ENCODE measurements around the gene EIF3D.

DNA sequence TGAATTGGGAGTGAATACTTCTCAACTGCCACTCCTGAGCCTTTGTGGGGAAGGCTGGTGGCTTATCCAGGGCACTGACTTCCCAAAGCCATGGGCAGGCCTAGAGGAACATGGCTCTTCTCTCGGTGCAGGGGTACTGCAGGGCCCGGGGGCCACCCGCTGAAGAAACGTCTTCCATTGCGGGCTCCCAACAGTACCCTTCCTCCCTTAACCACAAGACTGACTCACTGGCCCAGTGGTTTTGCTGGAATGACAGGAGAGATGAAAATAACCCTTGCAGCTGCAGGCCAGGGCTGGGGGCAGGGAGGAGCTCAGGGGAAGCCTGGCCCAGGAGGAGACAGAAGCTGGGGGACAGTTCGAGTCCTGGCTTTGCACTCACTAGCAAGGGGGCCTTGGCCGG lies 61.0 kb downstream of the EIF3D start:
- no peak for TF ChIP-seq ZNF70 (CRISPR knock-in tag; IDR thresholded peaks at IDR 0.05)
- TF ChIP-seq, protein P1, sequence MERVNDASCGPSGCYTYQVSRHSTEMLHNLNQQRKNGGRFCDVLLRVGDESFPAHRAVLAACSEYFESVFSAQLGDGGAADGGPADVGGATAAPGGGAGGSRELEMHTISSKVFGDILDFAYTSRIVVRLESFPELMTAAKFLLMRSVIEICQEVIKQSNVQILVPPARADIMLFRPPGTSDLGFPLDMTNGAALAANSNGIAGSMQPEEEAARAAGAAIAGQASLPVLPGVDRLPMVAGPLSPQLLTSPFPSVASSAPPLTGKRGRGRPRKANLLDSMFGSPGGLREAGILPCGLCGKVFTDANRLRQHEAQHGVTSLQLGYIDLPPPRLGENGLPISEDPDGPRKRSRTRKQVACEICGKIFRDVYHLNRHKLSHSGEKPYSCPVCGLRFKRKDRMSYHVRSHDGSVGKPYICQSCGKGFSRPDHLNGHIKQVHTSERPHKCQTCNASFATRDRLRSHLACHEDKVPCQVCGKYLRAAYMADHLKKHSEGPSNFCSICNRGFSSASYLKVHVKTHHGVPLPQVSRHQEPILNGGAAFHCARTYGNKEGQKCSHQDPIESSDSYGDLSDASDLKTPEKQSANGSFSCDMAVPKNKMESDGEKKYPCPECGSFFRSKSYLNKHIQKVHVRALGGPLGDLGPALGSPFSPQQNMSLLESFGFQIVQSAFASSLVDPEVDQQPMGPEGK (CRISPR knock-in tag; IDR thresholded peaks at IDR 0.05; ENCODE audit: borderline replicate concordance) = no peak
- TF ChIP-seq, protein P2, sequence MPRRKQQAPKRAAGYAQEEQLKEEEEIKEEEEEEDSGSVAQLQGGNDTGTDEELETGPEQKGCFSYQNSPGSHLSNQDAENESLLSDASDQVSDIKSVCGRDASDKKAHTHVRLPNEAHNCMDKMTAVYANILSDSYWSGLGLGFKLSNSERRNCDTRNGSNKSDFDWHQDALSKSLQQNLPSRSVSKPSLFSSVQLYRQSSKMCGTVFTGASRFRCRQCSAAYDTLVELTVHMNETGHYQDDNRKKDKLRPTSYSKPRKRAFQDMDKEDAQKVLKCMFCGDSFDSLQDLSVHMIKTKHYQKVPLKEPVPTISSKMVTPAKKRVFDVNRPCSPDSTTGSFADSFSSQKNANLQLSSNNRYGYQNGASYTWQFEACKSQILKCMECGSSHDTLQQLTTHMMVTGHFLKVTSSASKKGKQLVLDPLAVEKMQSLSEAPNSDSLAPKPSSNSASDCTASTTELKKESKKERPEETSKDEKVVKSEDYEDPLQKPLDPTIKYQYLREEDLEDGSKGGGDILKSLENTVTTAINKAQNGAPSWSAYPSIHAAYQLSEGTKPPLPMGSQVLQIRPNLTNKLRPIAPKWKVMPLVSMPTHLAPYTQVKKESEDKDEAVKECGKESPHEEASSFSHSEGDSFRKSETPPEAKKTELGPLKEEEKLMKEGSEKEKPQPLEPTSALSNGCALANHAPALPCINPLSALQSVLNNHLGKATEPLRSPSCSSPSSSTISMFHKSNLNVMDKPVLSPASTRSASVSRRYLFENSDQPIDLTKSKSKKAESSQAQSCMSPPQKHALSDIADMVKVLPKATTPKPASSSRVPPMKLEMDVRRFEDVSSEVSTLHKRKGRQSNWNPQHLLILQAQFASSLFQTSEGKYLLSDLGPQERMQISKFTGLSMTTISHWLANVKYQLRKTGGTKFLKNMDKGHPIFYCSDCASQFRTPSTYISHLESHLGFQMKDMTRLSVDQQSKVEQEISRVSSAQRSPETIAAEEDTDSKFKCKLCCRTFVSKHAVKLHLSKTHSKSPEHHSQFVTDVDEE (CRISPR knock-in tag; IDR thresholded peaks at IDR 0.05) = no peak
- TF ChIP-seq ZNF8 (CRISPR knock-in tag; IDR thresholded peaks at IDR 0.05) = no peak
- TF ChIP-seq ARNTL (CRISPR knock-in tag; IDR thresholded peaks at IDR 0.05; ENCODE audit: borderline replicate concordance, low read depth) = no peak

Measured in SK-N-SH treated with all-trans-retinoic acid at 6 μM for 48 hours (cell line).